GM12873 (cell line): ENCODE results near the gene TXLNG.
A peak's percentile ranks its signal among the peaks of the same experiment; 100 is the strongest.

Experiments
- TF ChIP-seq, protein P1 (sequence below): IDR thresholded peaks from 2 replicates; pipeline ENCODE4 v1.5.1; 2012; ENCODE audit warnings: low read depth, mild to moderate bottlenecking, moderate library complexity, low read length, control low read depth; ENCODE audit not compliant: insufficient read depth; ENCODE audit errors: missing control alignments

The TXLNG gene

DNA sequence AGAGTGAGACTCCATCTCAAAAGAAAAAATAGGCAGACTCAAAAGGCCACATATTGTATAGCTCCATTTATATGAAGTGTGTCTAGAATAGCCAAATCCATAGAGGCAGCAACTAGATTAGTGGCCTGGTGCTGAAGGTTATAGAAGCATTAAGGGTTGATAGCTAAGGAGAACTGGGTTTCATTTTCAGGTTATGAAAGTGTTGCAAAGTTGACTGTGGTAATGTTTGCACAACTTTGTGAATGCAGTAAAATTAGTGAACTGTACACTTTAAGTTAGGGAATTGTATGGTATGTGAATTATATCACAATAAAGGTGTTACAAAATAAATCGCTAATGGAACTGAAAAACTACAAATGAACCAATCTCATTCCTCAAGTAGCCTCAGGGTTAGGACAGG, 28.3 kb downstream of the TXLNG start:
- TF ChIP-seq, protein P1, sequence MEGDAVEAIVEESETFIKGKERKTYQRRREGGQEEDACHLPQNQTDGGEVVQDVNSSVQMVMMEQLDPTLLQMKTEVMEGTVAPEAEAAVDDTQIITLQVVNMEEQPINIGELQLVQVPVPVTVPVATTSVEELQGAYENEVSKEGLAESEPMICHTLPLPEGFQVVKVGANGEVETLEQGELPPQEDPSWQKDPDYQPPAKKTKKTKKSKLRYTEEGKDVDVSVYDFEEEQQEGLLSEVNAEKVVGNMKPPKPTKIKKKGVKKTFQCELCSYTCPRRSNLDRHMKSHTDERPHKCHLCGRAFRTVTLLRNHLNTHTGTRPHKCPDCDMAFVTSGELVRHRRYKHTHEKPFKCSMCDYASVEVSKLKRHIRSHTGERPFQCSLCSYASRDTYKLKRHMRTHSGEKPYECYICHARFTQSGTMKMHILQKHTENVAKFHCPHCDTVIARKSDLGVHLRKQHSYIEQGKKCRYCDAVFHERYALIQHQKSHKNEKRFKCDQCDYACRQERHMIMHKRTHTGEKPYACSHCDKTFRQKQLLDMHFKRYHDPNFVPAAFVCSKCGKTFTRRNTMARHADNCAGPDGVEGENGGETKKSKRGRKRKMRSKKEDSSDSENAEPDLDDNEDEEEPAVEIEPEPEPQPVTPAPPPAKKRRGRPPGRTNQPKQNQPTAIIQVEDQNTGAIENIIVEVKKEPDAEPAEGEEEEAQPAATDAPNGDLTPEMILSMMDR = no peak

DNA sequence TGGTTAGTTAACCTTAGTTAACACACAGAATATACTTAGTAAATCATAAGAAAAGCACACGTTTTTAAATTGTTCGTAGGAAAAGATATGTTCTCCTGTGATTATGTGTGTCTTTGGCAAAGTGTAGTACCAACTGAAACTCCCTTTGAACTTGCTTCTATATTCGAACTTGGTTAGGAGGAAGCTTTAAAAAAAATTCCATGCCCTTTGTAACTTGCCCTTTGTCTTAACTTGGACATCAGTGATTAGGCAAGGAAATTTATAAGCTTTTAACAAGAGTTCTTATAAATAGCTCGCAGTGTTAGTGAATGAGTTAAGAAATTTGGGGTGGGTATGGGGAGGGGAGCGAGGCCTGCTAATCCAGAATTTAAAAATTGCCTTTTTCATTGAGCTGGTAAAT, 33.4 kb downstream of the TXLNG start:
- TF ChIP-seq, protein P1 = no peak

DNA sequence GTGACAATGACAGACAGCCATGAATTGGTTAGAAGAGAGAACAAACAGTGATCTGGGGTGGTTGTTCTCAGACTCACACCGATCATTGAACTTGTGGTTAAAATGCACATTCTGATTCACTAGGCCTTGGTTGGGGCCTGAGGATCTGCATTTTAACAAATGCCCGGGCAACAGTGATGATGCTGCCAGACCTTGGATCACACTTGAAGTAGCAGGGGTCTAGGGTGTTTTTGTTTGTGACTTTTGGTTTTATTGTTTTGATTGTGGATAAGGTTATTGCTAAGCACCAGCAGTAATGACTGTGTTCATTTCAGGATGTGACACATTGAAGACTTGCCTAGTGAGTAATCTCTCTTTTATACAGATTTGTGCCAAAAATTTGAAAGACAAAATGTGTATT, 36.5 kb downstream of the TXLNG start:
- TF ChIP-seq, protein P1 = no peak

DNA sequence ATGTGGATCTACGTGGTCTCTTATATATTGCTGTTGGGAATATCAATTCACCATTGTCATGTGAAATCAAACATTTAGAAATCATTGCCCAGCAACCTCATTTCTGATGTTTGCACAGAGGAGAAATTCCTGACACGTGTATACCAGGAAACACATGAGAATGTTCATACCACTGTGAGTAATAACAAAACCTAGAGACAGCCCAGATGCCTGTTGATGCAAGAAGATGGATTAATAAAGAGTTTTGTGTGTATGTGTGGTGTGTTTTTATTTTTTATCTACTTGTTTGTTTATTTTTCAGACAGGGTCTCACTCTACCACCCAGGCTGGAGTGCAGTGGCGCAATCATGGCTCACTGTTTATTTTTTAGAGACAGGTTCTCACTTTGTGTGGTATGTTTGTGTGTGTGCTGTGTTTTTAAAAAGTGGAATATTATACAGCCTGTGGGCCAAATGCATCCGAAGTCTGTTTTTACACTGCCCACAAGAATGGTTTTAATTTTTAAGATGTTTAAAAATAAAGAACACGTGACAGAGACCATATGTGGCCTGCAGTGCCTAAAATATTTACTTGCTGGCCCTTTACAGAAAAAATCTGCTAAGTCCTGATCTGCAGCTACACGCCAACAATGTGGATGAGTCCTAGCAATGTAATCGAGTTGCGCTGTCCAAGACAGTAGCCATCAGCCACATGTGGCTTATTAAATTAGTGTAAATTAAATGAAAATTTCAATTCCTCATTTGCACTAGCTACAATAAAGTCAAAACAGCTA, 39.2 kb downstream of the TXLNG start:
- TF ChIP-seq, protein P1 = no peak

DNA sequence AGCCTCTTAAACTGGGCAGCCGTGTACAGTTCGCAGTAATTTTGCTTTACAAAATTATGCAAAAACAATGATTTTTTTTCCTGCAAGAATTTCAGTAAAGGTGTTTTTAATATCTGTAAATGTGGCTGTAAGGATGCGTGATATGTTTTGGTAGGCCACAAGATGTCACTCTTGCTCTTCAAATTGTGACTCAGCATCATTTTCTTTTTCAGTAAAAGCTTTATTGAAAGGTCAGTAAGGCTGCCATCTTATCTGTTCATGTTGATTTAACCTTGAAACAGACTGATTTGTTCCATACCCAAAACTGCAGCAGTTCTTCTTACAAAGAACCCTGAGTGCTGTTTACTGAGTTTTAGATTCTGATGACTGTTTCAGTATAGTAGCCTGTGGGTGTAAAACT, 39.9 kb downstream of the TXLNG start:
- TF ChIP-seq, protein P1 = peak; percentile 60

DNA sequence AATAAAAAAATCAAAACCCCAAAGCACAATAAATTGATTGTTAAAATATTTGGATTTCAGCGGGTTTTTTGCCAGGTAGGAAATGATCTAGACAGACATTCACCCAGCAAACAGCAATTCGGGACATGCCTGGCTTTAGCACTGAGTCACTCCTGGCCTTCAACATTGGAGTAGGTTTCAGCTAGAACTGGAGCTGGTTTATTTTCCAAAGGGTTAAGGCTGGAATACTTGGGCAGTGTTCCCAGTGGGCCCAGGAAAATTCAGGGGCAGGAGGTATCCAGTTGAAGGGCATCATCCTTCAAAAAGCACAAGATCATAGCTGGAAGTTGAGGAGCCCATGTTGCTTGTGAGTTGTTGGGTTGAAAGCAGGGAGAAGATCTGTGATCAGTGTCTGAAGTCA, 41.0 kb downstream of the TXLNG start:
- TF ChIP-seq, protein P1 = no peak

DNA sequence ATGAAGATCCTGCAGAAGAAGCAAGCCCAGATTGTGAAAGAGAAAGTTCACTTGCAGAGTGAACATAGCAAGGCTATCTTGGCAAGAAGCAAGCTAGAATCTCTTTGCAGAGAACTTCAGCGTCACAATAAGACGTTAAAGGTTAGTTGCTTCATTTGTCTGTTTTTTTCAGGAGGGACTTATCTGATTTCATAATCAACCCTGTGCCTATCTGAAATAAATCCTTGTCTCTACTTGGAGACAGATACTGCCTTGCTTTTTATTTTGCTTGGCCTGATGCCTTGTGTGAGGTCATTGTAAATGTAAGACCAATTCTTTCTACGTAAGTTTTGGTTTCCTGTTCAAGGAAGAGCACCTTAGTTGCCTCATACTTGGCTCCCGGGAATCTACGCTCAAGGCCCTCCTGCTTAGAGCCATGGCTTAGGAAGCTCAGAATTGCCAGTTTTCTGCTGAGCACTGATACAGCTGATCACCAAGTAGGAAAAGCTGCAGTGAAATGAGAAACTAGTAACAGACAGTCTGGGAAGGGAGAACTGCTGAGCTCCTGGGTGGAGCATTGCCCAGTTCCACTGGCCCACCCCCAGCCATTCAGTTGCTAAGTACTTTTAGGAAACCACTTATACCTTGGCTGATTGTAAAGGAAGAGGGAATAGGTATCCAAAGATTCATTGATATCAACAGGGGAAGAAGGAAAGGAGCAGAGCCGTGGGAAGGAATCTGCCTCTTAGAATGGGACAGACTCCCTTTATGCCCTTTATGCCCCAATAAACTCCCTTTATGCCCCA, 42.0 kb downstream of the TXLNG start:
- TF ChIP-seq, protein P1 = no peak
